Measurements from ENCODE around the gene FARS2.

Gene FARS2

DNA sequence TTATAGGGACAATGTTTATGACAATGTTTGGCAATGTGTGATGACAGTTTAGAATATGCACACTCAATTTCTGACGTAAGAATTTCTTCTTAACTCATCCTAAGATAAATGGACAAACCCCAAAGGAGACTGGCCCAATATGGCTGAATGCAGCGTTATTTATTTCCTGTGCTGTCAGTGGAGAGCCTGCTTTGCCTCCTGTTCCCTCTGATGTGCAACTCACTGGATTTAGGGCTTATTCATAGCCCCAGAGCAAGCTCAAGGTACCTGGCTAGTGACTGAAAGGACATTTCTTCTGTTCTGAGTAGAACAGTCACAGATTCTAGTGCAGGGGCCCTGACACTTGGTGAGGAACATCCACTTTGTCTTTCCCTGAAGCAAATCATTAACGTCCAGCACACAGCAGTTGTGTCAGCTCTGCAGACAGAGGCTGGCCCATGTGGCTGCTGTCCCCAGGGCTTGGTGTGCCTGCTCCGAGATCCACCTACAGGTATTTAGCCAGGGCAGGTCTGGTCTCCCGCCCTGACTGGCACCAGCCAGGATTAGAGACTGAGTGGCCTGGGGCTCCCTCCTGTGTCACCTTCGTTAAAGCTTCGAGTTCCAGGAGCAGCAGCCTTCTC is 64.8 kb downstream of the FARS2 start:
- DNase-seq (ENCODE audit: low spot score), result no peak

DNA sequence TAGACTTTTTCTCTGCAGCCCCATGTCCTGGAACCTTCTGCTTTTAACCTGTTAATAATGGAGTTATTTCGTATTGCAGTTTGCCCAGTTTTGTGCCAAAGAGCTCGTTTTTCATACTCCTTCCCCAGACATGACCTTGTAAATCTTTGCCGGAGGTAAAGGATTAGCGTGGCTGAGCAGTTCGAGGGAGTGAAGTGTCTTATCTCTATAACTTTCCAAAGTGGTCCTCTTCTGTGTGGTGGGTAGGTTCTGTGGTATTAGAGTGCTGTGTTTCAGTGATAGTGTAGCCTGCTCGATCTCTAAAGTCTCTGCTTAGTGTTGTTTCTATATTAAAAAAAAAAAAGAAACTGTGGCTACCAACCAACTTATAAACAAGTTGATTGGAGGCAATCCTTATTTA is 67.5 kb downstream of the FARS2 start:
- DNase-seq (ENCODE audit: low spot score), result no peak

DNA sequence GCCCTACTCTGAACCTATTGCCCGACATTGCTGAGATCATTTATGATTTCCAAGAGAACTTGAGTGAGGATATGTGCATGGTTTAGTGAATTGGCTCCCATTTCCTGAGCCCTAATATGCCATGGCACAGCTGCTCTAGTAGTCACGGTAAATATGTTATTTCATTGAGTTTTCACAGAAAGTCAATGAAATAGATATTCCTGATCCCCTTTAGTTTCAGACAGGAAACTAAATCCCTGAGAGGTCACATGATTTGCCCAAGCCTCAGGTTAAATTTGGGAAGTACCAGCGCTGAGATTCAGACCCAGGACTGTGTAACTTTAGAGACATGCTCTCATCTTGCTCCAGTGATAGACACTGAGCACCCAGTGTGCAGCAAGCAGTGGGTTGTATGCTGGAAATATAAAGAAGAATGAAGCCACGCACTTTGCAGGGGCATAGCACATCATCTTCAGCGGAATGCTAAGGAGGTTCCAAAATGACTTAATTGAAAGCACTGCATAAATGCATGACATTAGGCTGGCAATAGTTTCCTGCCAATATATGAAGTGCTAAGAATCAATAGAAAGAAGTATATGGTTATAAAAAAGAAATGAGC is 70.6 kb downstream of the FARS2 start:
- no peak for DNase-seq (ENCODE audit: low spot score)

DNA sequence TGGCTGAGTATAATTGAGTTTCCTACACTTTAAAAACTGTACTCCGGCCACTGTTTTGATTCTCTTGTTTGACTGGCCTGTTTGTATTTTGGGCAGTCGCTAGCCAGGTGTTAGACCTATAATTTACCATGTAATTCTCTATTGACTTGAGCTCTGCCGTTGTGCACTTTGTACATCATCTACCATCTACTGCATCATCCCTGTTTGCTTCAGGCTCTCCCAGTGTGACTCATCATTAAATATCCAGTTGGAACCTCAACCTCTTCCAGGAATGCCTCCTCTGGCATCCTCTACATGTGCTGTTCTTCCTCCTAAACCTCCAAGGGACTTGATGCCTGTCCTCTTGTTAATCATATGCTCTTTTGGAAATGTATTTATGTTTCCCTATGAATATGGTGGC is 72.3 kb downstream of the FARS2 start:
- peak; percentile 74 for DNase-seq (ENCODE audit: low spot score)

DNA sequence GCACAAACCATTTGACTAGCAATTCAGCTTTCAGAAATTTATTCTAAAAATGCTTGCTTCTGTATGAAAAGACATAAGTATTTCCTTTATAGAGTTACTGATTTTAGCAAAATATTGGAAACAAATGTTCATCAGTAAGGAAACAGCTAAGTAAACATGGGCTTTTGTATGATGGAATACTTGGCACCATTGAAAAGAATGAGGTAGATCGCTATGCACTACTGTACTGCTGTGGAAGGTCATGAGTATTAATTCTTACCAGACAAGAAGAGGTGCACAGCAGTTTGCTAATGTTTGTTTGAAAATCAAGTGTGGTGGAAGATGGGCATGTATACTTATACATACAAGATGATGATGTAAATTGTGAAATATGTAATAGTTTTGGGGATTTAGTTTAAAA is 73.0 kb downstream of the FARS2 start:
- DNase-seq (ENCODE audit: low spot score), result no peak

GRCh38 chr6:5335020-5335419 is 73.7 kb downstream of the FARS2 start:
- no peak for DNase-seq (ENCODE audit: low spot score)

GRCh38 chr6:5337573-5337972 is 76.3 kb downstream of the FARS2 start:
- peak; percentile 14 for DNase-seq (ENCODE audit: low spot score)

DNA sequence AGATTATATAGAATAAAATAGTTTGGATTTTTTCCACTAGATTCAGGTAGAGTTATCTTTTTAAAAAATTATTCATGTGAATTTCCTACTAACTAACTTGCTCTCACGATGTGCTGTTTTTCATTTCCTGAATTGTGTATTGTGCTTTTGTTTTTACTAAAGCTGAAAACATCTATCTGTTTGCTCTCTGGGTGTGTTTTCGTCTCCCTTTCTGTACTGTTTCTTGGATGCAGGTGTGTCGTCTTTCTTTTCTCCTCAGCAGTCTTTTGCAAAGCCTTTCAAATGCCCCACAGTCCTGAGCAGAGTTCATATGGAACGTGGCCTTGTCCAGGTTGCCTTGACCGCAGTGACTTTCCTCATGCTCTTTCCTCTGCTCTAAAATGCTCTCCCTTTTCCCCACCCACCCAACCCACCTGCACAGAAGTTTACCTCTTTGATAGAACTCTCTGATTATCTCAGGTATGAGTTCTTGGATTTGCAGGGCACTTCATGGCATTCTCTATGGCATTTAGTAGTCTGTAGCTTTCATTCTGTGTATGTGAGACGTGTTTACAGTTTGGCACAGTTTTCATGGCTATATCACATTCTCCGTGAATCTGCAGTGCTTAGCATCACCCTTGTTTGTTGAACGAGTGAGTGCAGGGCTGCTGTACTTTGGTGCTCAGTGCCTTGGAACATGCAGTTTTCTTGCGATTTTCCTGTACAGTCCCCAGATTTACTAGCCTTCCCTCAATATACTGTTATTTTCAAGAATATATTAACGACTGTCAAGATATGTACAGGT is 77.1 kb downstream of the FARS2 start:
- DNase-seq (ENCODE audit: low spot score), result no peak

- DNase-seq (ENCODE audit: low spot score), result no peak
These were observed 78.5 kb downstream of the FARS2 start for GRCh38 chr6:5339786-5340185.

DNA sequence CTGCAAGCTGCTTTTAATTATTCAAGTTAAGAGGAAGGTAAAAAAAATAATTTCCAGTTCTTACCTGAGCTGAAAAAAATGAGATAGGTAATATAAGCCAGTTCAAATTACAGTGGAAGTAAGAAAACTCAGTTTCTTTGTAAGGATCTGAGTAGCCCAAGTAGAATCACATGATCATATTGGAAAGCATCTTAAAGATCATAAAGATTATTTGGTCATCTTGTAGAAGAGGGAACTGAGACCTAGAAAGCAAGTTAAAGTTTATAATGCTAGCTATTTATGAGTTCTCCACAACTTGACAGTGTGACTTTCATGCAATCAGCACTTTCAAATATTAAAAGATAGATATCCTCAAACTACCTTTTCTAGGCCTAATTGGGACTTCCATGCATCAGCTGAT is 80.5 kb downstream of the FARS2 start:
- DNase-seq (ENCODE audit: low spot score), result no peak

- no peak for DNase-seq (ENCODE audit: low spot score)
These were observed 82.7 kb downstream of the FARS2 start for GRCh38 chr6:5343998-5344397.

- no peak for DNase-seq (ENCODE audit: low spot score)
These were observed 84.0 kb downstream of the FARS2 start for GRCh38 chr6:5345324-5345723.

- DNase-seq (ENCODE audit: low spot score), result no peak
These were observed 90.4 kb downstream of the FARS2 start for GRCh38 chr6:5351552-5352210.

- DNase-seq (ENCODE audit: low spot score), result no peak
These were observed 92.7 kb downstream of the FARS2 start for GRCh38 chr6:5353971-5354370.

GRCh38 chr6:5357486-5357885 is 96.2 kb downstream of the FARS2 start:
- DNase-seq (ENCODE audit: low spot score), result no peak

DNA sequence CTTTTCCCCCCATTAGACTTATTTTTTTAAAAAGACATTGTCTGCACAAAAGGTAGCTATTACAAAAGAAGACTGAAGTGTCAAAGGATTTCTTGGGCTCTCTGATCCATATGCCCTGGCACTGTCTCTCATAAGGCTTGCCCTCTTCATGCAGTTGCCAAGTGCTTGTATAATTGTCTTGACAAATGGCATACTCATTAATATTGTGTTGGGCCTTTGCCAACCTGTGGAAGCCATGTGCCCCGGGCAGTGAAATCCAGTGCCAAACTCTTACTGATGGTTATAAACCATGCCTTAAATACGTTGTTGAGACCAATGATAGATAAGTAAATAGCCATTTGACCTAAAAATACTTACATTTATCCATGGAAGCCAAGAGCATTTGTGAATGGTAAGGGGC is 98.1 kb downstream of the FARS2 start:
- DNase-seq (ENCODE audit: low spot score), result no peak

DNA sequence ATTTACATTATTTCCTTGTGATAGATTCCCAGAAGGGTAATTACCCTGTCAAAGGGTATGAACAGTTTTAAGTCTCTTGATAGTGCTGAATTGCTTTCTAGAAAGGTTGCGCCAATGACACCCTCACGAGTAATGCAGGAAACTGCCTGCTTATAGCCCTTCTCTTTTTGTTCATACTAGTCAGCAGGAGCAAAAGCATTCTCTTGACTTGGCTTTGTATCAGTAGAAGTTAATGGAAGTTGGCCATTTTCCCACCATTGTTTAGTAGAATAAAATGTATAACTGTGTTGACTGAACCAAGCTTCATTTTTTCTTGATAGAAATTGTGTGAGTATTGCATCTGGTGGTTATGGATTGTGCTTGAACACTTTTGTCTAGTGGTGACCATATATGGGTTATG is 100.1 kb downstream of the FARS2 start:
- no peak for DNase-seq (ENCODE audit: low spot score)

DNA sequence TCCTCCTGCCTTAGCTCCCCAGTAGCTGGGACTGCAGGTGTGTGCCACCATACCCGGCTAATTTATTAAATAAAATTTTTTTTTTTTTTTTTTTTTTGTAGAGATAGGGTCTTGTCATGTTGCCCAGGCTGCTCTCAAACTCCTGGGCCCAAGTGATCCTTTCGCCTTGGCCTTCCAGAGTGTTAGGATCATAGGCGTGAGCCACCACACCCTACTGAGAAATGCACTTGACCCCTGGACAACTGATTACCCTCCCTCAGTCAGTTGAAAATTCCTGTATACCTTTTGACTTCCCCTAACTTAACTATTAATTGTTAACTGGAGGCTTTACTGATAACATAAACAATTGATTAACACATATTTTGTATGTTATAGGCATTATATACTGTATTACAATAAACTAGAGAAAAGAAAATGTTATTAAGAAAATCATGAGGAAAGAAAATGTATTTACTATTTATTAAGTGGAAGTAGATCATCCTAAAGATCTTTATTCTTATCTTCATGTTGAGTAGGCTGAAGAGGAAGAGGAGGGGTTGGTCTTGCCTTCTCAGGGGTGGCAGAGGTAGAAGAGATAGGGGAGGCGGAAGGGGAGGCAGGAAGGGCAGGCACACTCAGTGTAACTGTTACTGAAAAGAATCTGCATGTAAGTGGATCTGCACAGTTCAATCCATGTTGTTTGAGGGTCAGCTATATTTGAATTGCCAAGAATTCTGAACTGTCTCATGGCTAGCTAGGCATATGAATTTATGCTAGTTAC is 104.3 kb downstream of the FARS2 start:
- no peak for DNase-seq (ENCODE audit: low spot score)

DNA sequence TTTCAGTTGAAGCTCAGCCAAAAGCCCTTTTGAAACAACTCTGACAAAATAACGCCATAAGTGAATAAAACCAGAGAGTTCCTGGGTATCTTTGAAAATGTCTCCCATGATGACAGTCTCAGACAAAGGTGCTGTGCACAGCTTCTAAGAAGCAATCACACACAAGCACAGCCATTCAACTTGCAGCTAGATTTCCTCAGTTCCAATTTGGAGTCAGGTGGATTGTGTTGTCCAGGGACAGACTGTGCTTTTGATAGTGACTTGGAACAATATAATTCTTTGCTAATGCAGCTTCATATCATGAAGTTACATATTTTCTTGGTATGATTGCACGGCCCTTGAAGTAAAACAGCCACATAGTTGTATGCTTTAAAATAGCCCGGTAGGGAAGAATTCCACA is 105.6 kb downstream of the FARS2 start:
- no peak for DNase-seq (ENCODE audit: low spot score)

DNA sequence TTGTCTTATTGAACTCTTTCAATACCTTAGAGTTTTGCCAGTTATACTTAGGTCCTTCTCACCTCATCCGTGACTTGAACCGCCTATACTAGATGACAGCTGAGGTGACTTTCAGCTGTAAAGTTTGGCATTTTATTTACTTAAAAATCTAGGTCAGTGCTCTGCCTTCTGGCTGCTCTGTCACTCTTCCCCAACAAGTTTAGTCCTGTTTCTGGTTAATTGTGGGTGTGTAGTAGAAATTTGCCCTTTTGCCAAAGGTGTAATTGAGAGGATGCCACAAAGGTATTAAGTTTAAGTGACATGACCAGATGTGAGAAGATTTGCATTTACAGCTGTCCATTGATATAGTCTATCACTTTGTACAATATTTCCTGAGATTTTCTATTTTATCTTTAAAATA is 106.2 kb downstream of the FARS2 start:
- no peak for DNase-seq (ENCODE audit: low spot score)

- DNase-seq (ENCODE audit: low spot score), result no peak
These were observed 112.1 kb downstream of the FARS2 start for GRCh38 chr6:5373430-5373829.

- DNase-seq (ENCODE audit: low spot score), result no peak
These were observed 117.0 kb downstream of the FARS2 start for GRCh38 chr6:5378331-5378730.
